Activated T-cell treated with anti-CD3 and anti-CD28 coated beads, Interleukin-2, amount 50 U/mL, for 4 hours (primary cell): Measurements from ENCODE around the gene AMIGO2. TPM values are rescaled to one million over a fixed set of nuclear protein-coding genes. Genes with fewer than 3 reads are reported as not detected.

Experiments
- ATAC-seq, 2 donors: fragments of 200-7000 bp; cut with Tn5 transposase; one replicate each; pipeline ENCODE4 v1.10.0; 2021
- DNase-seq: peaks from one replicate; pipeline ENCODE4 v3.0.0-alpha.2; 2020
- H3K27me3 Mint-ChIP-seq: one replicate; pipeline ENCODE4 v1.8.0; 2021; ENCODE audit warnings: low read depth, mixed read lengths
- H3K36me3 Mint-ChIP-seq: one replicate; pipeline ENCODE4 v1.8.0; 2022; ENCODE audit warnings: mixed read lengths; ENCODE audit not compliant: insufficient read depth
- H3K4me1 Mint-ChIP-seq: one replicate; pipeline ENCODE4 v1.8.0; 2021; ENCODE audit warnings: low read depth, mixed read lengths
- H3K4me3 Mint-ChIP-seq: one replicate; pipeline ENCODE4 v1.8.0; 2021; ENCODE audit warnings: mild to moderate bottlenecking, moderate library complexity, mixed read lengths
- H3K9me3 Mint-ChIP-seq: one replicate; pipeline ENCODE4 v1.8.0; 2021; ENCODE audit warnings: mixed read lengths
- total RNA-seq, 3 donors: library from RNA; stranded (reverse); gene quantifications; one replicate each; pipeline ENCODE4 v1.2.1, GENCODE V29; 2021

AMIGO2 gene
- total RNA-seq, 3 donors from 2014 or later = 27.8 to 39.7 (median 30.4) TPM

- Mint-ChIP-seq H3K4me3 (no peak overlapping the region), H3K9me3 (peaks cover 21% of the 10 kb centered on the region), H3K36me3 (peaks cover 6% of the 10 kb centered on the region), H3K27me3 (peaks cover 4% of the 10 kb centered on the region), H3K4me1 (no peaks in the 10 kb centered on the region)
- ATAC-seq (no peak), DNase-seq (no peak)
Measured at GRCh38 chr12:47048541-47048940, 31.2 kb downstream of the AMIGO2 start.

- Mint-ChIP-seq H3K9me3 (no peaks in the 10 kb centered on the region), H3K4me3 (no peak overlapping the region), H3K36me3 (no peaks in the 10 kb centered on the region), H3K4me1 (no peaks in the 10 kb centered on the region), H3K27me3 (peaks cover 3% of the 10 kb centered on the region)
- ATAC-seq (no peak), DNase-seq (no peak)
Measured at GRCh38 chr12:47041327-47041726, 38.4 kb downstream of the AMIGO2 start.

GRCh38 chr12:47039756-47040155 lies 40.0 kb downstream of the AMIGO2 start:
- DNase-seq (no peak), ATAC-seq (no peak)
- Mint-ChIP-seq H3K4me3 (no peak overlapping the region), H3K4me1 (peaks cover 8% of the 10 kb centered on the region), H3K36me3 (no peaks in the 10 kb centered on the region), H3K27me3 (peaks cover 3% of the 10 kb centered on the region), H3K9me3 (no peaks in the 10 kb centered on the region)

- ATAC-seq = no peak
- no peak overlapping the region for H3K4me3 Mint-ChIP-seq
Measured at GRCh38 chr12:47039079-47039478, 40.7 kb downstream of the AMIGO2 start.

GRCh38 chr12:47038270-47038748 lies 41.5 kb downstream of the AMIGO2 start:
- DNase-seq = no peak
- H3K4me1 Mint-ChIP-seq = peaks cover 20% of the 10 kb centered on the region
- no peak for ATAC-seq
- H3K9me3 Mint-ChIP-seq = no peaks in the 10 kb centered on the region
- no peak overlapping the region for H3K4me3 Mint-ChIP-seq
- H3K36me3 Mint-ChIP-seq = no peaks in the 10 kb centered on the region
- peaks cover 3% of the 10 kb centered on the region for H3K27me3 Mint-ChIP-seq

More at GRCh38 chr12:47039079-47039478, 40.7 kb downstream of the AMIGO2 start:
- Mint-ChIP-seq H3K9me3 (no peaks in the 10 kb centered on the region), H3K36me3 (no peaks in the 10 kb centered on the region), H3K27me3 (peaks cover 3% of the 10 kb centered on the region), H3K4me1 (peaks cover 14% of the 10 kb centered on the region)
- DNase-seq = no peak

- Mint-ChIP-seq H3K27me3 (peaks cover 2% of the 10 kb centered on the region), H3K36me3 (no peaks in the 10 kb centered on the region), H3K4me3 (no peak overlapping the region), H3K4me1 (peaks cover 32% of the 10 kb centered on the region), H3K9me3 (no peaks in the 10 kb centered on the region)
- ATAC-seq (no peak), DNase-seq (no peak)
Measured at GRCh38 chr12:47035484-47035883, 44.3 kb downstream of the AMIGO2 start.

GRCh38 chr12:47034661-47035060 lies 45.1 kb downstream of the AMIGO2 start:
- ATAC-seq (no peak), DNase-seq (no peak)
- peaks cover under 1% of the 10 kb centered on the region for H3K27me3 Mint-ChIP-seq
- peaks cover 37% of the 10 kb centered on the region for H3K4me1 Mint-ChIP-seq
- no peaks in the 10 kb centered on the region for H3K36me3 Mint-ChIP-seq
- H3K9me3 Mint-ChIP-seq = no peaks in the 10 kb centered on the region
- H3K4me3 Mint-ChIP-seq = no peak overlapping the region

- no peak overlapping the region for H3K4me3 Mint-ChIP-seq
- no peaks in the 10 kb centered on the region for H3K9me3 Mint-ChIP-seq
- H3K36me3 Mint-ChIP-seq = no peaks in the 10 kb centered on the region
- peaks cover 41% of the 10 kb centered on the region for H3K4me1 Mint-ChIP-seq
- ATAC-seq (no peak), DNase-seq (no peak)
- H3K27me3 Mint-ChIP-seq = no peaks in the 10 kb centered on the region
Measured at GRCh38 chr12:47033789-47034555, 45.8 kb downstream of the AMIGO2 start.

- H3K9me3 Mint-ChIP-seq = no peaks in the 10 kb centered on the region
Measured at GRCh38 chr12:47033081-47033480, 46.7 kb downstream of the AMIGO2 start.

GRCh38 chr12:47032644-47033043 lies 47.1 kb downstream of the AMIGO2 start:
- H3K9me3 Mint-ChIP-seq = no peaks in the 10 kb centered on the region
- H3K4me3 Mint-ChIP-seq = no peak overlapping the region
- H3K27me3 Mint-ChIP-seq = no peaks in the 10 kb centered on the region
- H3K4me1 Mint-ChIP-seq = peaks cover 41% of the 10 kb centered on the region
- DNase-seq (peak; percentile 6), ATAC-seq (peak; percentile 69 to 80)
- H3K36me3 Mint-ChIP-seq = no peaks in the 10 kb centered on the region

More at GRCh38 chr12:47033081-47033480, 46.7 kb downstream of the AMIGO2 start:
- Mint-ChIP-seq H3K4me1 (peaks cover 41% of the 10 kb centered on the region), H3K36me3 (no peaks in the 10 kb centered on the region), H3K4me3 (no peak overlapping the region), H3K27me3 (no peaks in the 10 kb centered on the region)
- DNase-seq (no peak), ATAC-seq (no peak)

- Mint-ChIP-seq H3K9me3 (no peaks in the 10 kb centered on the region), H3K4me3 (no peak overlapping the region)
Measured at GRCh38 chr12:47029903-47030302, 49.9 kb downstream of the AMIGO2 start.

GRCh38 chr12:47028981-47029708 lies 50.6 kb downstream of the AMIGO2 start:
- no peaks in the 10 kb centered on the region for H3K36me3 Mint-ChIP-seq
- ATAC-seq = no peak
- H3K27me3 Mint-ChIP-seq = peaks cover 4% of the 10 kb centered on the region
- H3K4me3 Mint-ChIP-seq = no peak overlapping the region
- no peak for DNase-seq
- H3K4me1 Mint-ChIP-seq = peaks cover 27% of the 10 kb centered on the region
- no peaks in the 10 kb centered on the region for H3K9me3 Mint-ChIP-seq

More at GRCh38 chr12:47029903-47030302, 49.9 kb downstream of the AMIGO2 start:
- peaks cover 4% of the 10 kb centered on the region for H3K27me3 Mint-ChIP-seq
- no peak for DNase-seq
- no peaks in the 10 kb centered on the region for H3K36me3 Mint-ChIP-seq
- no peak for ATAC-seq
- H3K4me1 Mint-ChIP-seq = peaks cover 35% of the 10 kb centered on the region

GRCh38 chr12:47028186-47028585 lies 51.6 kb downstream of the AMIGO2 start:
- no peak for ATAC-seq
- Mint-ChIP-seq H3K4me3 (no peak overlapping the region), H3K36me3 (no peaks in the 10 kb centered on the region), H3K4me1 (peaks cover 19% of the 10 kb centered on the region), H3K27me3 (peaks cover 4% of the 10 kb centered on the region), H3K9me3 (no peaks in the 10 kb centered on the region)
- no peak for DNase-seq
